ENCODE data around the gene CISTR.

DNA sequence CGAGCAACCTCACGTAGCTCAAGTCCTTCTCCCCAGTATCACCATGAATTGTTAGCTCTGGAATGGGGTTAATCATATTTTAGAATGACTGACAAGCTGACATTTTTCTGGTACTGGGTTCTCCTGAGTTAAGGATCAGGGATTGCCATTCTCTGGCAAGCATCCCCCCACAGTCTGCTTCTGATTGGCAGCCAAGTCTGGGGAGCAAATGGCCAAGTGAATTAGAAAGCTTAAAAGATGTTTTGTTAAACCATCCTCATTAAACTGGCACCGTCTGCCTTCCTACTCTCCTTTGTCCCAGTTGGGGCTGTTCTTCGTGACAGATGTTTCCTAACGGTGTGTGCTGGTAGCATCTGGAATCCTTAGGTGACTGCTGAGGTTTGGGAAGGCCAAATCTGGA lies 17.2 kb upstream of the CISTR start:
- TF ChIP-seq, protein P1, sequence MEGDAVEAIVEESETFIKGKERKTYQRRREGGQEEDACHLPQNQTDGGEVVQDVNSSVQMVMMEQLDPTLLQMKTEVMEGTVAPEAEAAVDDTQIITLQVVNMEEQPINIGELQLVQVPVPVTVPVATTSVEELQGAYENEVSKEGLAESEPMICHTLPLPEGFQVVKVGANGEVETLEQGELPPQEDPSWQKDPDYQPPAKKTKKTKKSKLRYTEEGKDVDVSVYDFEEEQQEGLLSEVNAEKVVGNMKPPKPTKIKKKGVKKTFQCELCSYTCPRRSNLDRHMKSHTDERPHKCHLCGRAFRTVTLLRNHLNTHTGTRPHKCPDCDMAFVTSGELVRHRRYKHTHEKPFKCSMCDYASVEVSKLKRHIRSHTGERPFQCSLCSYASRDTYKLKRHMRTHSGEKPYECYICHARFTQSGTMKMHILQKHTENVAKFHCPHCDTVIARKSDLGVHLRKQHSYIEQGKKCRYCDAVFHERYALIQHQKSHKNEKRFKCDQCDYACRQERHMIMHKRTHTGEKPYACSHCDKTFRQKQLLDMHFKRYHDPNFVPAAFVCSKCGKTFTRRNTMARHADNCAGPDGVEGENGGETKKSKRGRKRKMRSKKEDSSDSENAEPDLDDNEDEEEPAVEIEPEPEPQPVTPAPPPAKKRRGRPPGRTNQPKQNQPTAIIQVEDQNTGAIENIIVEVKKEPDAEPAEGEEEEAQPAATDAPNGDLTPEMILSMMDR (IDR thresholded peaks at IDR 0.05) = no peak
- TF ChIP-seq POLR2A (IDR thresholded peaks at IDR 0.05) = no peak
